IPS-20b (cell line): ENCODE results near the gene KRTAP10-3.
"Not testable (repeated sequence)": the region's sequence is repeated elsewhere in the genome, so short reads cannot be mapped to it uniquely, and the experiment has no call there.

ENCODE experiments used
- H3K27ac ChIP-seq: one replicate; pipeline ENCODE4 v1.5.1; 2013; ENCODE audit warnings: low read length
- H3K27me3 ChIP-seq: 2 replicates; pipeline ENCODE4 v1.6.1; 2013; ENCODE audit warnings: mild to moderate bottlenecking, low read length, inconsistent platforms; ENCODE audit not compliant: insufficient read depth
- H3K36me3 ChIP-seq: 2 replicates; pipeline ENCODE4 v1.6.1; 2013; ENCODE audit warnings: low read depth, mild to moderate bottlenecking, inconsistent platforms, low read length, moderate library complexity; ENCODE audit not compliant: insufficient read depth
- H3K4me1 ChIP-seq: 2 replicates; pipeline ENCODE4 v1.6.1; 2013; ENCODE audit warnings: mild to moderate bottlenecking, control low read depth, inconsistent platforms, low read length, moderate library complexity; ENCODE audit not compliant: insufficient read depth
- H3K4me3 ChIP-seq: 2 replicates; pipeline ENCODE4 v1.5.1; 2013; ENCODE audit warnings: mild to moderate bottlenecking, low read length, inconsistent platforms
- H3K9ac ChIP-seq: 2 replicates; pipeline ENCODE4 v1.6.1; 2013; ENCODE audit warnings: low read depth, mild to moderate bottlenecking, inconsistent platforms, low read length, moderate library complexity
- H3K9me3 ChIP-seq: 2 replicates; pipeline ENCODE4 v1.6.1; 2013; ENCODE audit warnings: mild to moderate bottlenecking, low read depth, low read length, inconsistent platforms; ENCODE audit not compliant: insufficient read depth

KRTAP10-3 gene

DNA sequence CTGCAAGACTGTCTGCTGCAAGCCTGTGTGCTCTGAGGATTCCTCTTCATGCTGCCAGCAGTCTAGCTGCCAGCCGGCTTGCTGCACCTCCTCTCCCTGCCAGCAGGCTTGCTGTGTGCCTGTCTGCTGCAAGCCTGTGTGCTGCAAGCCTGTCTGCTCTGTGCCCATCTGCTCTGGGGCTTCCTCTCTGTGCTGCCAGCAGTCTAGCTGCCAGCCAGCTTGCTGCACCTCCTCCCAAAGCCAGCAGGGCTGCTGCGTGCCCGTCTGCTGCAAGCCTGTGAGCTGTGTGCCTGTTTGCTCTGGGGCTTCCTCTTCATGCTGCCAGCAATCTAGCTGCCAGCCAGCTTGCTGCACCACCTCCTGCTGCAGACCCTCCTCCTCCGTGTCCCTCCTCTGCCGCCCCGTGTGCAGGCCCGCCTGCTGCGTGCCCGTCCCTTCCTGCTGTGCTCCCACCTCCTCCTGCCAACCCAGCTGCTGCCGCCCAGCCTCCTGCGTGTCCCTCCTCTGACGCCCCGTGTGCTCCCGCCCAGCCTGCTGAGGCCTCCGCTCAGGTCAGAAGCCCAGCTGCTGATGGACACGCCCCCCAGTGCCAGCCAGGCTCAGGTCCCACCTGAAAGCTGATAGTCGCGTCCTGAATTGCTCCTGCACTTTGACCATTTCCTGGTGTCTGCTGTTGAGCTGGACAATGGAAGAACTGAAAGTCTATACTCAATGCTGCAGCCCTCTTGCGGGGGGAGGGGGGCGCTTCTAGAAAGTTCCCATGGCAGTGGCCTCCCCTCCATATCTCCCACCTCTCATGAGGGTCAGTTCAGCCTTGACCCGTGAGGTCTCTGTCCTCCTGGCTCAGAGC is 16.1 kb upstream of the KRTAP10-3 start:
- H3K36me3 ChIP-seq: no peaks in the 10 kb centered on the region

GRCh38 chr21:44573630-44574456 is 15.2 kb upstream of the KRTAP10-3 start, which contains the start of gene KRTAP10-4:
TSS of gene KRTAP10-4 (plus strand) at chr21:44573729. CDS start at chr21:44573759, 30 bp downstream.
- not testable (repeated sequence) for H3K4me3 ChIP-seq, H3K27me3 ChIP-seq, H3K36me3 ChIP-seq, H3K9ac ChIP-seq, H3K4me1 ChIP-seq, H3K9me3 ChIP-seq, H3K27ac ChIP-seq

More for the DNA sequence above, 16.1 kb upstream of the KRTAP10-3 start:
- Histone ChIP-seq H3K27ac (no peak overlapping the region), H3K4me3 (no peak overlapping the region), H3K9ac (no peak overlapping the region), H3K4me1 (no peaks in the 10 kb centered on the region), H3K27me3 (no peaks in the 10 kb centered on the region), H3K9me3 (peaks cover 6% of the 10 kb centered on the region)

GRCh38 chr21:44572959-44573583 is 14.5 kb upstream of the KRTAP10-3 start:
- no peak overlapping the region for H3K27ac ChIP-seq
- H3K9ac ChIP-seq: no peak overlapping the region
- peaks cover 6% of the 10 kb centered on the region for H3K9me3 ChIP-seq
- no peak overlapping the region for H3K4me3 ChIP-seq
- H3K36me3 ChIP-seq: no peaks in the 10 kb centered on the region
- no peaks in the 10 kb centered on the region for H3K4me1 ChIP-seq
- no peaks in the 10 kb centered on the region for H3K27me3 ChIP-seq

GRCh38 chr21:44571844-44572782 is 13.5 kb upstream of the KRTAP10-3 start:
- Histone ChIP-seq H3K36me3 (no peaks in the 10 kb centered on the region), H3K4me3 (no peak overlapping the region), H3K27ac (no peak overlapping the region), H3K9me3 (peaks cover 3% of the 10 kb centered on the region), H3K27me3 (no peaks in the 10 kb centered on the region), H3K9ac (no peak overlapping the region), H3K4me1 (no peaks in the 10 kb centered on the region)

GRCh38 chr21:44571296-44571695 is 12.7 kb upstream of the KRTAP10-3 start:
- Histone ChIP-seq H3K27ac (no peak overlapping the region), H3K4me3 (no peak overlapping the region), H3K27me3 (no peaks in the 10 kb centered on the region), H3K9ac (no peak overlapping the region), H3K36me3 (no peaks in the 10 kb centered on the region), H3K9me3 (no peaks in the 10 kb centered on the region; the same call in 1 of the 2 replicates), H3K4me1 (no peaks in the 10 kb centered on the region)

DNA sequence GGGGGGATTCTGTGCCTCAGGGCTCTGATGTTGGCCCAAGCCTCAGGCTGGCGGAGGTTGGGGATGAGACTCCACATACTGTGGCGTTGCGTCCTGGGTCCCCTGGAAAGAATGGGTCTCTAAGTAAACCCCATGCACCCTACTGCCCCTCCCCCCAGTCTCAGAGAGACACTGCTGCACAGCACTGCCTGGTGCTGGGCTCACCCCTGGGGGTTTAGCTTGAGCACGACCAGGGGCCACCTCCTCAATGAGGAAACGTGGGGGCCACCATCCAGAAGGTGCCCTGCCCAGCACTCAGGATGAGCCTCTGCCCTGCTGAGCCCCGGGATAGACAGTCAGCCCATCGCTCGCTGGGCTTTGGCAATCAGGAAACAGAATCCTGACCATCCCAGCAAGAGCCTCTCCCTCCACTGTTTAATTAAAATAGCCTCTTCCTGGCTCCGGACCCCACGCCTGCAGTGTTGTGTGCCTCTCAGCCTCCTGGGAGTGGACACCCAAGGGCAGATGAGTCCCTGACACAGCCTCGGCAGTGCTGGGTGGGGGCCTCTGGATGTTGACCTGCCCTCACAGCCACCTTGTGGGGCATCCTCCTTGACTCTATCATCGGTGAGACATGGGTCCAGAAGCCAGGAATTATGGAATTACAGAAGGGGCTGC is 11.4 kb upstream of the KRTAP10-3 start:
- H3K9ac ChIP-seq: no peak overlapping the region
- no peaks in the 10 kb centered on the region for H3K27me3 ChIP-seq
- H3K4me3 ChIP-seq: no peak overlapping the region
- H3K36me3 ChIP-seq: no peaks in the 10 kb centered on the region
- no peaks in the 10 kb centered on the region; the same call in 1 of the 2 replicates for H3K9me3 ChIP-seq
- H3K4me1 ChIP-seq: no peaks in the 10 kb centered on the region
- H3K27ac ChIP-seq: no peak overlapping the region

DNA sequence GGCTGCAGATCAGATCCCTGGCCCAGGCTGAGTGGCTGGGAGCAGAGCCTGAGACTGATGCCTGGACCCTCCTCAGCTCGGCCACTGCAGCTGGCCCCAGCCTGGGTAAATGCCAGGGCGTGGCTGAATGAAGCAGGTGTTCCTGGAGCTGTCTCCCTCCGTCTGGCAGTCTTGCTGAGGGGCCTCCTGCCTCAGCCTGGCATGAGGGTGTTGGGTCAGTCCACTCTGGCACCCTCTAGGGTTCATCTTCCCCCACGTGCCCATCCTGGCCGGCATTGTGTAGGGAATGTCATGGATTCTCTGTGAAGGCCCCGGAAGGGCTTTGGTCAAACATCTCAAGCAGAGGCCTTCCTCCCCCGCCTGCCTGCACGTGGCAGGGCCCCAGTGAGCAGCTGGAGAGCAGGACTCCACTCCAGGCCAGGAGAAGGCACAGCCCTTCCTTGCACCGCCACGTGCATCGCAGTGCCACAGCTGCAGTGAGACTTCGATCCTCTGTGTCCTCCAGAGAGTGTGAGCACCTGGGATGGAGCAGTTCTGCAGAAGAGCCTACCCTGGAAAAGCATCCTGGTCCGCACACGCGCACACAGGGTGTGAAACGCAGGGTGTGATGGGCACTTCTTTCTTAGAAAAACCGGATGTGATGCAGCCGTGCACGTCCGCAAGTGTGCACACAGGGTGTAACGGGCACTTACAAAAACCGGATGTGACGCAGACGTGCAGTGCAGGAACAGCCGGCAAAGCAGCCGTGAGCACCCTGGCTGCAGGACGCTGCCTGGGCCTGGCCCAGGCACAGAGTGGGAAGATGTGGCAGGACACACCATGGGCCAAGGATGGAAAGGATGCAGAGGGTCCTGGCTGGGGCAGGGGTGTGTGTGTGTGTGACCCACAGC is 10.3 kb upstream of the KRTAP10-3 start:
- no peaks in the 10 kb centered on the region for H3K36me3 ChIP-seq
- H3K9me3 ChIP-seq: no peaks in the 10 kb centered on the region; the same call in 1 of the 2 replicates
- no peak overlapping the region for H3K4me3 ChIP-seq
- H3K27me3 ChIP-seq: no peaks in the 10 kb centered on the region
- H3K27ac ChIP-seq: no peak overlapping the region
- H3K9ac ChIP-seq: no peak overlapping the region
- H3K4me1 ChIP-seq: no peaks in the 10 kb centered on the region

- H3K36me3 ChIP-seq: no peaks in the 10 kb centered on the region
- no peaks in the 10 kb centered on the region for H3K4me1 ChIP-seq
- no peaks in the 10 kb centered on the region; the same call in 1 of the 2 replicates for H3K9me3 ChIP-seq
- H3K9ac ChIP-seq: no peak overlapping the region
- no peak overlapping the region for H3K27ac ChIP-seq
- H3K4me3 ChIP-seq: no peak overlapping the region
- no peaks in the 10 kb centered on the region for H3K27me3 ChIP-seq
Measured at GRCh38 chr21:44568261-44568660, 9.7 kb upstream of the KRTAP10-3 start.

GRCh38 chr21:44567481-44568171 is 9.0 kb upstream of the KRTAP10-3 start:
- H3K27me3 ChIP-seq: no peaks in the 10 kb centered on the region
- H3K9me3 ChIP-seq: no peaks in the 10 kb centered on the region; the same call in 1 of the 2 replicates
- no peak overlapping the region for H3K4me3 ChIP-seq
- H3K4me1 ChIP-seq: no peaks in the 10 kb centered on the region
- H3K27ac ChIP-seq: no peak overlapping the region
- no peak overlapping the region for H3K9ac ChIP-seq
- H3K36me3 ChIP-seq: no peaks in the 10 kb centered on the region
